Colonic mucosa (tissue), 4 donors: ENCODE data around the gene NQO1. TPM values are rescaled to one million over a fixed set of nuclear protein-coding genes. Genes with fewer than 3 reads are reported as not detected.

ENCODE experiments used
- DNase-seq: peaks from one replicate; pipeline ENCODE4 v3.0.0-alpha.2; 2020
- H3K27ac ChIP-seq: fragments of 200-600 bp; one replicate; pipeline ENCODE4 v1.8.0; 2021
- H3K27me3 ChIP-seq: fragments of 200-600 bp; one replicate; pipeline ENCODE4 v1.8.0; 2021
- H3K36me3 ChIP-seq: fragments of 200-600 bp; one replicate; pipeline ENCODE4 v1.8.0; 2021
- H3K4me1 ChIP-seq: fragments of 200-600 bp; one replicate; pipeline ENCODE4 v1.8.0; 2021; ENCODE audit warnings: mild to moderate bottlenecking
- H3K4me3 ChIP-seq: fragments of 200-600 bp; one replicate; pipeline ENCODE4 v1.8.0; 2021
- H3K9ac ChIP-seq, 2 donors: one replicate each; pipeline ENCODE4 v1.7.0; 2013; ENCODE audit warnings: control low read depth in 2 of 2, low read depth in 2 of 2, low read length in 2 of 2
- H3K9me3 ChIP-seq: fragments of 200-600 bp; one replicate; pipeline ENCODE4 v1.8.0; 2021
- intact Hi-C: fragments of 100-400 bp; cut with DNase I; formaldehyde crosslinking; loops from one replicate; pipeline ENCODE4 v1.14.1; 2022
- total RNA-seq, 2 donors: library from RNA; stranded (reverse); fragmentation: NEBNext Ultra II Directional in 1 of 2; extraction: Animal tissue kit (Norgen Biotek cat#: 25700) in 1 of 2; gene quantifications; one replicate each; pipeline ENCODE4 v1.2.1, GENCODE V29; 2021
- TF ChIP-seq, protein P1 (sequence below): fragments of 200-600 bp; IDR thresholded peaks from one replicate; pipeline ENCODE4 v1.8.0; 2022; ENCODE audit warnings: antibody characterized with exemption, mild to moderate bottlenecking
- donor health status: healthy.
- donor health status: DM: no; HTN: no; CAD: no.
- donor health status: DM: no; HTN: no; CAD: no.

NQO1 gene
- total RNA-seq, 2 donors from 2014 or later = 94.6 to 134 TPM

DNA sequence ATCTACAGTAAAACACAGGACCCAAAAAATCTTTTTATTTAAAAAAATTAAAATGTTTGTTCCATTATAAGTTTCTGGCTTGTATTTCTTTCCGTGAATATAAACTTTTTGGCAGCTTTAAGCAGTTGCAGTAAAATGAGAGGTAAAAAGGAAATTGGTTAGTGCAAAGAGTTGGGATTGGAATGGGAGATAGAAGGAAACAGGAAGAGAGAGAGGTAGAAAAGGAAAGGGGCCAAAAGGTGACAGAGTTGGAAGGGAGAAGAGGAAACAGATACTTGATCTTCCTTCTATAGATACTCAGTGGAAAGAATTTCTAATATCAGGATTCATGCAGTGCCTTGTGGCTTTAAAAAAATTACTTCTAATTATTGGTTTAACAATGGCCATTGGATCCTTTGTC lies 63.5 kb downstream of the NQO1 start:
- Histone ChIP-seq H3K27ac (no peak overlapping the region), H3K4me3 (no peak overlapping the region), H3K9me3 (no peaks in the 10 kb centered on the region), H3K36me3 (no peaks in the 10 kb centered on the region), H3K4me1 (no peaks in the 10 kb centered on the region), H3K27me3 (no peaks in the 10 kb centered on the region), H3K9ac (no peak overlapping the region)
- TF ChIP-seq, protein P1, sequence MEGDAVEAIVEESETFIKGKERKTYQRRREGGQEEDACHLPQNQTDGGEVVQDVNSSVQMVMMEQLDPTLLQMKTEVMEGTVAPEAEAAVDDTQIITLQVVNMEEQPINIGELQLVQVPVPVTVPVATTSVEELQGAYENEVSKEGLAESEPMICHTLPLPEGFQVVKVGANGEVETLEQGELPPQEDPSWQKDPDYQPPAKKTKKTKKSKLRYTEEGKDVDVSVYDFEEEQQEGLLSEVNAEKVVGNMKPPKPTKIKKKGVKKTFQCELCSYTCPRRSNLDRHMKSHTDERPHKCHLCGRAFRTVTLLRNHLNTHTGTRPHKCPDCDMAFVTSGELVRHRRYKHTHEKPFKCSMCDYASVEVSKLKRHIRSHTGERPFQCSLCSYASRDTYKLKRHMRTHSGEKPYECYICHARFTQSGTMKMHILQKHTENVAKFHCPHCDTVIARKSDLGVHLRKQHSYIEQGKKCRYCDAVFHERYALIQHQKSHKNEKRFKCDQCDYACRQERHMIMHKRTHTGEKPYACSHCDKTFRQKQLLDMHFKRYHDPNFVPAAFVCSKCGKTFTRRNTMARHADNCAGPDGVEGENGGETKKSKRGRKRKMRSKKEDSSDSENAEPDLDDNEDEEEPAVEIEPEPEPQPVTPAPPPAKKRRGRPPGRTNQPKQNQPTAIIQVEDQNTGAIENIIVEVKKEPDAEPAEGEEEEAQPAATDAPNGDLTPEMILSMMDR = no peak
- intact Hi-C loops = no loop called here
- DNase-seq = no peak

DNA sequence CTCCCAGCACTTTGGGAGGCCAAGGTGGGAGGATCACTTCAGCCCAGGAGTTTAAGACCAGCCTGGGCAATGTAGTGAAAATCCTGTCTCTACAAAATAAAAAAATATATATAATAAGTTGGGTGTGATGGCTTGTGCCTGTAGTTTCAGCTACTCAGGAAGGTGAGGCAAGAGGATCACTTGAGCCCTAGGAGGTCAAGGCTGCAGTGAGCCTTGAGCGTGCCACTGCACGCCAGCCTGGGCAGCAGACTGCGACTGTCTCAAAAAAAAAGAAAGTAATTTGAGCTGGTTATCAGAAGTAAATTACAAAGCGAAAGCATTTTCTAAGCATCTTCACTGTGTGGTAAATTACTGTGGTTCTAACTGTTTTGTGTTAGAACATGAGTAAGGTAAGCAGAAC lies 66.2 kb downstream of the NQO1 start:
- TF ChIP-seq, protein P1 = no peak
- Histone ChIP-seq H3K4me3 (no peak overlapping the region), H3K27me3 (no peaks in the 10 kb centered on the region), H3K4me1 (no peaks in the 10 kb centered on the region), H3K9ac (no peak overlapping the region), H3K27ac (no peak overlapping the region), H3K9me3 (no peaks in the 10 kb centered on the region), H3K36me3 (peaks cover 11% of the 10 kb centered on the region)
- intact Hi-C loops = no loop called here
- DNase-seq = no peak

Other genes starting within 250 kb of the NQO1 start
- gene NFAT5, start 160.6 kb downstream of the NQO1 start, total RNA-seq = 10 to 100 TPM; 18.4 to 30.2 TPM
- gene NOB1, start 28.4 kb upstream of the NQO1 start, total RNA-seq = 10 to 100 TPM; 36.3 to 45.8 TPM
- gene WWP2, start 35.8 kb upstream of the NQO1 start, total RNA-seq = 100 to 1,000 TPM in 1 of 2 donors, 10 to 100 TPM in 1; 73.2 to 102 TPM
- gene CLEC18A, start 224.8 kb upstream of the NQO1 start, total RNA-seq = 1 to 10 TPM in 1 of 2 donors, under 1 TPM in 1; 0.32 to 4.2 TPM